GM10266 (cell line): ENCODE results near the gene LRRC25.
A peak's percentile ranks its signal among the peaks of the same experiment; 100 is the strongest.
"Not testable (repeated sequence)": the region's sequence is repeated elsewhere in the genome, so short reads cannot be mapped to it uniquely, and the experiment has no call there.

Experiments used
- DNase-seq: peaks from one replicate; pipeline ENCODE4 v3.0.0; 2012; ENCODE audit errors: extremely low spot score
- TF ChIP-seq, protein P1 (sequence below): IDR thresholded peaks from 2 replicates; pipeline ENCODE4 v1.5.1; 2012; ENCODE audit warnings: mild to moderate bottlenecking, low read depth; ENCODE audit not compliant: control insufficient read depth, insufficient read depth; ENCODE audit errors: missing control alignments

The LRRC25 gene

GRCh38 chr19:18385359-18385674 is 12.1 kb downstream of the LRRC25 start:
- DNase-seq: no peak
- TF ChIP-seq, protein P1, sequence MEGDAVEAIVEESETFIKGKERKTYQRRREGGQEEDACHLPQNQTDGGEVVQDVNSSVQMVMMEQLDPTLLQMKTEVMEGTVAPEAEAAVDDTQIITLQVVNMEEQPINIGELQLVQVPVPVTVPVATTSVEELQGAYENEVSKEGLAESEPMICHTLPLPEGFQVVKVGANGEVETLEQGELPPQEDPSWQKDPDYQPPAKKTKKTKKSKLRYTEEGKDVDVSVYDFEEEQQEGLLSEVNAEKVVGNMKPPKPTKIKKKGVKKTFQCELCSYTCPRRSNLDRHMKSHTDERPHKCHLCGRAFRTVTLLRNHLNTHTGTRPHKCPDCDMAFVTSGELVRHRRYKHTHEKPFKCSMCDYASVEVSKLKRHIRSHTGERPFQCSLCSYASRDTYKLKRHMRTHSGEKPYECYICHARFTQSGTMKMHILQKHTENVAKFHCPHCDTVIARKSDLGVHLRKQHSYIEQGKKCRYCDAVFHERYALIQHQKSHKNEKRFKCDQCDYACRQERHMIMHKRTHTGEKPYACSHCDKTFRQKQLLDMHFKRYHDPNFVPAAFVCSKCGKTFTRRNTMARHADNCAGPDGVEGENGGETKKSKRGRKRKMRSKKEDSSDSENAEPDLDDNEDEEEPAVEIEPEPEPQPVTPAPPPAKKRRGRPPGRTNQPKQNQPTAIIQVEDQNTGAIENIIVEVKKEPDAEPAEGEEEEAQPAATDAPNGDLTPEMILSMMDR: no peak

DNA sequence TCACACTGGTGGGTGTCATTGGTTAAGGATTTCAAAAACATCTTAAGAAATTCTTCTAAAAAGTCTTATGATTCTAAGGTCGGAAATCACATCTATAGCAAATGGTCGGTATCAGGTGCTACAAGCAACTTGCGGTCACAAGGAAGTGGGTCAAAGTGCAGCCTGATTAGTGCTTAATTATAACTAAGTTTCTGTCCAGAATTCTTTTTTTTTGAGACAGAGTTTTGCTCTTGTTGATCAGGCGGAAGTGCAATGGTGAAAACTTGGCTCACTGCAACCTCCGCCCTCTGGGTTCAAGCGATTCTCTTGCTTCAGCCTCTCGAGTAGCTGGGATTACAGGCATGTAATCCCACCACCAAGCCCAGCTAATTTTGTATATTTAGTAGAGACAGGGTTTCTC is 12.6 kb downstream of the LRRC25 start:
- TF ChIP-seq, protein P1: no peak
- no peak for DNase-seq

DNA sequence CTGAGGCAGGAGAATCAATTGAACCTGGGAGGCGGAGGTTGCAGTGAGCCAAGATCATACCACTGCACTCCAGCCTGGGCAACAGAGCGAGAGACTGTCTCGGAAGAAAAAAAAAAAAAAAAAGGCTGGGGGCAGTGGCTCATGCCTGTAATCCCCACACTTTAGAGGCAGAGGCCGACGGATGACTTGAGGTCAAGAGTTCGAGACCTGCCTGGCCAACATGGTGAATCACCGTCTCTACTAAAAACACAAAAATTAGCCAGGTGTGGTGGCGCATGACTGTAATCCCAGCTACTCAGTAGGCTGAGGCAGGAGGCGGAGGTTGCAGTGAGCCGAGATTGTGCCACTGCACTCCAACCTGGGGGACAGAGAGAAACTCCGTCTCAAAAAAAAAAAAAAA is 13.8 kb downstream of the LRRC25 start:
- not testable (repeated sequence) for DNase-seq

DNA sequence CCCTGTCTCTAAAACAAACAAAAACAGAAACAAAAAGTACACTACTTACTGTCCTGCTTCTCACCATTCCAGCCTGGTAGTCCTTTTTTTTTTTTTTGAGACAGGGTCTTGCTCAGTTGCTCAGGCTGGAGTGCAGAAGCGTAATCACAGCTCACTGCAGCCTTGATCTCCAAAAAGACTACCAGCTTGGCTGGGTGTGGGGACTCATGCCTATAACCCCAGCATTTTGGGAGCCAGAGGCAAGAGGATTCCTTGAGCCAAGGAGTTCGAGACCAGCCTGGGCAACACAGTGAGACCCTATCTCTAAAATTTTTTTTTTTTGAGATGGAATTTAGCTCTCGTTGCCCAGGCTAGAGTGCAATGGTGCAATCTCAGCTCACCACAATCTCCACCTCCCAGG is 16.6 kb downstream of the LRRC25 start:
- TF ChIP-seq, protein P1: no peak
- DNase-seq: no peak

DNA sequence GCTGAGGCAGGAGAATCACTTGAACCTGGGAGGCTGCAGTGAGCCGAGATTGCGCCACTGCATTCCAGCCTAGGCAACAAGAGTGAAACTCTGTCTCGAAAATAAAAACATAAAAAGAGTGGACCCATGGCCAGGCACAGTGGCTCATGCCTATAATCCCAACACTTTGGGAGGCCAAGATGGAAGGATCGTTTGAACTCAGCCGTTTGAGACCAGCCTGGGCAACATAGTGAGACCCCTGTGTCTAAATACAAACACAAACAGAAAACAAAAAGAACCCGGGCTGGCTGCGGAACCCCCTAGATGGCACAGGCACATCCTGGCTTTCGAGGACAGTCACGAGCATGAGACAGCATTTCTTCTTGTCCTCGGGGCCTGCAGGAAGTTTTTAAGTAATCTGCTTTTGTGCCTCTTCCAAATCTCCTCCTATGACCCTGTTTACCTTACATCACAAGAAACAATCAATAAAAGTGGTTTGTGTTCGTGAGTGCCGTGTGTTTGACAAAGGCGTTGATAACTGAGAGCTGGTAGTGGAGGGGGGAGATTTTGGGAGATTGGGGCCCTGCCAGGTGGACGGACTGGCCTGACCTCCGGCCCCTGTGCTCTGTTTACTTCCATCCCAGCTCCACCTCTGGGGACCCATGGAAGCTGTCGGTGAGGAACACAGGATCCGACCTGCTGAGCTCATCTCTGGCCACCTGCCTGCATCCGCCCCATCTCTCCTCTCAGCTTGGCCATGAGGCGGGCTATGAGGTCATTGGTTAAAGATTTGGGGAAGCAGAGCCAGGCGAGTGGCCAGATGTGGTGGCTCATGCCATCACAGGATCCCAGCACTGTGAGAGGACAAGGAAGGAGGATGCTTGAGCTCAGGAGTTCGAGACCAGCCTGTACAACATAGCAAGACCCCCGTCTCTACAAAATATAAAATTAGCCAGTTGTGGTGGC is 17.3 kb downstream of the LRRC25 start:
- TF ChIP-seq, protein P1: no peak
- no peak for DNase-seq

GRCh38 chr19:18377026-18377425 is 20.4 kb downstream of the LRRC25 start:
- DNase-seq: no peak

DNA sequence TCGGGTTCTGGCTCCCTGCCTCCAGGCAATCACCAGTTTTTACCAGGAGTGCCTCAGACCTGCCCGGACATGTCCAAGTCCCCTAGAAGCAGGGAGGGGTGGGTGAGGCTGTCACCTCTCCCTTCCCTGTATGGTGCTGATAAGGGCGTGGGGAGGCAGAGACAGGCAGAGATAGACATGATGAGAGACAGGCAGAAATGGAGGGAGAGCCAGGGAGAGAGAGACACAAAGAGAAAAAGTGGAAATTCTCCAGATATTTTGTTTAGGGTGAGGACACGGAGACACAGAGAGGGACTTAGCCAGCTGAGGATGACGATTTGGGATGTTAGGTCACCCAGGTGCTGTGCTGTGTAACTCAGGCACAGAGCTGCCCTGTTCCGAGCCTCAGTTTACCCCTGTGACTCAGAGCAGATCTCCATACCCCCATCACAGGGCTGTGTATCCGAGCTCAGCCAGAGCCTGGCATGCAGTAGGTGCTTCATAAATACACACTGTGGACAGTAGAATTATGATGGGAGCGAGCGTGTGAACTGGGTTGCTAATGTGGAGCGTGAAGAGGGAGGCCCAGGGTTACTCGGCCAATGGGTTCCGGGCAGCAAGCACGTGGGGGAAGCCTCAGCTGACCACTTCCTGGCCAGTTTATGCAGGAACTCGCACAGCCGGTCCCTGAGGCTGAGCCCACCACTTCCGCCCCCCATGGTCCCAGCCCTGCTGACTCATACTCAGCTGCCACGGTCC is 23.4 kb downstream of the LRRC25 start:
- TF ChIP-seq, protein P1: no peak
- DNase-seq: peak; percentile 92

More at GRCh38 chr19:18377026-18377425, 20.4 kb downstream of the LRRC25 start:
- TF ChIP-seq, protein P1: no peak
